ENCODE data around the gene CLCN4. TPM values are rescaled to one million over a fixed set of nuclear protein-coding genes. Genes with fewer than 3 reads are reported as not detected.

The CLCN4 gene
- total and polyA plus RNA-seq, 10 of the 15 experiments (the other 5 are each of a cell fraction or from before 2014, with no cell fraction given), result 0.90 to 6.9 (median 2.9) TPM

GRCh38 chrX:10108288-10108687 is 48.5 kb upstream of the CLCN4 start (continued):
- TF ChIP-seq CREB1 (IDR thresholded peaks at IDR 0.05; ENCODE audit: low read depth), result no peak
- TF ChIP-seq RELB (IDR thresholded peaks at IDR 0.05; ENCODE audit: low read depth), result no peak
- no peak for TF ChIP-seq SMAD5 (IDR thresholded peaks at IDR 0.05; ENCODE audit: low read depth)
- TF ChIP-seq BCL11A (IDR thresholded peaks at IDR 0.05; ENCODE audit: low read depth, low read length), result no peak
- no peak for TF ChIP-seq RB1 (IDR thresholded peaks at IDR 0.05; ENCODE audit: borderline replicate concordance)
- no peak for TF ChIP-seq NRF1 (conservative IDR thresholded peaks at IDR 0.05; ENCODE audit: low read depth, low read length)
- no peak for TF ChIP-seq POLR2A (IDR thresholded peaks at IDR 0.05; ENCODE audit: low read depth, low read length)
- no peak for TF ChIP-seq ETV6 (conservative IDR thresholded peaks at IDR 0.05 in 1 of 2, IDR thresholded peaks at IDR 0.05 in 1 of 2; ENCODE audit: borderline replicate concordance in 1 of 2, low read depth in 1 of 2)
- TF ChIP-seq EGR1 (IDR thresholded peaks at IDR 0.05; ENCODE audit: borderline replicate concordance in 1 of 2, low read depth in 2 of 2, low read length in 2 of 2), result no peak
- no peak for TF ChIP-seq ELK1 (IDR thresholded peaks at IDR 0.05; ENCODE audit: low read depth, low read length)
- TF ChIP-seq ESRRA (IDR thresholded peaks at IDR 0.05; ENCODE audit: low read length), result no peak
- TF ChIP-seq RFX5 (IDR thresholded peaks at IDR 0.05; ENCODE audit: low read depth, low read length), result no peak
- TF ChIP-seq USF2 (IDR thresholded peaks at IDR 0.05; ENCODE audit: borderline replicate concordance, low read depth, low read length), result no peak

All from GM12878 (cell line).